ENCODE results near the gene EEF2KMT.

DNA sequence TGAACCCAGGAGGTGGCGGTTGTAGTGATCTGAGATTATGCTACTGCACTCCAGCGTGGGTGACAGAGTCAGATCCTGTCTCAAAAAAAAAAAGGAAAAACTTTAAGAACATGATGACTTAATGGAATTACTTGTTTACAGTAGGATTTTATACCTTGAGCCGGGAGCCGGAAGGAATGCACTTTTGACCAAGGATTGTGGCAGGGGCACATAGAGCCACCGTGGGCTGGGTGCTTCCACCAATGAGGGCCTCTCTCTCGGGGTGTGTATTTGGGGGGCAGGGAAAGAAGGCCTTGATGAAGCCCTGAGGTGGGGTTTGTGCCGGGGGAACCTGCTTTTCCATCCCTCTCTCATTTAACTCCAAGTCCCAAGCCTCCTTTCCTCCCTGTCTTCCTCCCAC lies 57.1 kb downstream of the EEF2KMT start:
- TF ChIP-seq CTCF (IDR thresholded peaks at IDR 0.05) (no peak), POLR2AphosphoS5 (IDR thresholded peaks at IDR 0.05) (no peak), EP300 (IDR thresholded peaks at IDR 0.05; ENCODE audit: low read depth) (no peak)

All from transverse colon (tissue), 4 donors.